ENCODE measurements around the gene DNAAF5.
"Not testable (repeated sequence)": the region's sequence is repeated elsewhere in the genome, so short reads cannot be mapped to it uniquely, and the experiment has no call there.

DNAAF5 gene

GRCh38 chr7:730501-731439 is 4.3 kb downstream of the DNAAF5 start:
- DNase-seq, result no peak

- DNase-seq, result no peak
Observed at GRCh38 chr7:731440-732085, 5.1 kb downstream of the DNAAF5 start.

- no peak for DNase-seq
Observed at GRCh38 chr7:732094-732541, 5.6 kb downstream of the DNAAF5 start.

GRCh38 chr7:732556-732955 is 6.1 kb downstream of the DNAAF5 start:
- no peak for DNase-seq

GRCh38 chr7:734214-734613 is 7.7 kb downstream of the DNAAF5 start:
- no peak for DNase-seq

DNA sequence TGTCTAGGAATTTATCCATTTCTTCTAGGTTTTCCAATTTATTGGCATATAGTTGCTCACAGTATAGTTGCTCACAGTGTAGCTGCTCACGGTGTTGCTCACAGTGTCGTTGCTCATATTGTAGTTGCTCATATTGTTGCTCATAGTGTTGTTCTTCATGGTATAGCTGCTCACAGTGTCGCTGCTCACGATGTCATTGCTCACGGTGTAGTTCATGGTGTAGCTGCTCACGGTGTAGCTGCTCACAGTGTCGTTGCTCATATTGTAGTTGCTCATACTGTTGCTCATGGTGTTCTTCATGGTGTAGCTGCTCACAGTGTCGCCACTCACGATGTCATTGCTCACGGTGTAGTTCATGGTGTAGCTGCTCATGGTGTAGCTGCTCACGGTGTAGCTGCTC is 8.3 kb downstream of the DNAAF5 start:
- DNase-seq, result no peak

- DNase-seq, result no peak
Observed at GRCh38 chr7:738241-738640, 11.7 kb downstream of the DNAAF5 start.

- no peak for DNase-seq
Observed at GRCh38 chr7:738723-739454, 12.4 kb downstream of the DNAAF5 start.

GRCh38 chr7:739455-739982 is 13.0 kb downstream of the DNAAF5 start:
- DNase-seq, result no peak

DNA sequence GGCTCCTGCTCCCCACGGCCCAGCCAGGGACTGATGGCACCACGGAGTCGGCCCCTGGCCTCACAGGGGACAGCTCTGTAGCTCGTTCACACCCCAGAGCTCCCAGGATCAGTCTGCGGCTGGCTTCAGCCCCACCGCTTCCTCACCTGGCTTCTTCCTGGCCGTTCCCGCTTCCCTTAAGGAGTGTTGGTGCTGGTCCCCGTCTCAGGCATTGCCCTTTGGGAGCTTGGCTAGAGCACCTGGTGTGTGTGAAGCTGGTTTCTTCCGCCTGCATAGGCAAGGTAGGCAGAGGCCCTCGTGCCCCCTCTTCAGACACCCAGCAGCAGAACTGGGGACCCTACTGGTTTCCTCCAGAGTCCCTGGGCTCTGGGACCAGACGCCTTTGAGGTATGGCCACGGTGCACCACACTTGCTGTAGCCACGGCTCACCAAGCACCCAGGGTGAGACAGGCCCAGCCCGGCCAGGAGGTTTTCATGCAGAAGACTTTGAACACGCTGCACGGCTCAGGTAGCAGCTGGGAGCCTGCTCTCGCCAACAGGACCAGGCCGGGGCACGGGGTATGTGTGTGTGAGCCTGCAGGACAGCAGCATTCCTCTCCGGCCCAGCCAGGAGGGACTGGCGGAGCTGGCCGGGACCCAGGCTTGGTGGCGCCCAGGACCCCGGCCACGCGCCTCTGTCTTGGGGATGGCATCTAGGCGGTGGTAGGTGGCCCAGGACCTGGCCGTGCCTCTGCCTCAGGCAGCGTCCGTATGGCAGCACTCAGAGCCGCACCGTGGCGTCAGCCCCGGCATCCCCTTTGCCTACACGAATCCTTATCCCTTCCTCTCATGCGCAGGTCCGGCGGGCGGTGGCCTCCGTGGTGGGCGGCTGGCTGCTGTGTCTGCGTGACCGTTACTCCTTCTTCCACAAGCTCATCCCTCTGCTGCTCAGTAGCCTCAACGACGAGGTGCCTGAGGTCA is 13.8 kb downstream of the DNAAF5 start:
- DNase-seq, result no peak

- DNase-seq, result no peak
Observed at GRCh38 chr7:741191-741671, 14.7 kb downstream of the DNAAF5 start.

DNA sequence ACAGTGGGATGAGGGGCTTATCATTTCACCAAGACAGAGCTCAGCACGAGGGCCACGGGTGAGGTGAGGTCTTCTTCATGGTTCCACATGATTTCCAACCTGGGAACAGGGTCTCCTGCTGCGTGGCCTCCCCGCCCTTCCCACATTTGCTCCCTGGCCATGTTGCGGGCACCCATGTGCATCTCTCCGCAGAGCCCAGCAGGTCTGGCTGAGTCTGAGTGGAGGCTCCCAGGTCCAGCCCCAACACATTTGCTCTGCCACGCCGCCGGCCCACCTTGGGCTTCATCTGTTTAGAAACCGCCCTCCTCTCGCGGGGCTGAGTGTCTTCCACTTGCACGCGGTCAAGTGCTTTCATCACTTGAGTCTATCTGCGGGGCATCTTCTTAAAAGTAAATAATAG is 15.4 kb downstream of the DNAAF5 start:
- DNase-seq, result no peak

GRCh38 chr7:742791-743190 is 16.3 kb downstream of the DNAAF5 start:
- DNase-seq, result no peak

DNA sequence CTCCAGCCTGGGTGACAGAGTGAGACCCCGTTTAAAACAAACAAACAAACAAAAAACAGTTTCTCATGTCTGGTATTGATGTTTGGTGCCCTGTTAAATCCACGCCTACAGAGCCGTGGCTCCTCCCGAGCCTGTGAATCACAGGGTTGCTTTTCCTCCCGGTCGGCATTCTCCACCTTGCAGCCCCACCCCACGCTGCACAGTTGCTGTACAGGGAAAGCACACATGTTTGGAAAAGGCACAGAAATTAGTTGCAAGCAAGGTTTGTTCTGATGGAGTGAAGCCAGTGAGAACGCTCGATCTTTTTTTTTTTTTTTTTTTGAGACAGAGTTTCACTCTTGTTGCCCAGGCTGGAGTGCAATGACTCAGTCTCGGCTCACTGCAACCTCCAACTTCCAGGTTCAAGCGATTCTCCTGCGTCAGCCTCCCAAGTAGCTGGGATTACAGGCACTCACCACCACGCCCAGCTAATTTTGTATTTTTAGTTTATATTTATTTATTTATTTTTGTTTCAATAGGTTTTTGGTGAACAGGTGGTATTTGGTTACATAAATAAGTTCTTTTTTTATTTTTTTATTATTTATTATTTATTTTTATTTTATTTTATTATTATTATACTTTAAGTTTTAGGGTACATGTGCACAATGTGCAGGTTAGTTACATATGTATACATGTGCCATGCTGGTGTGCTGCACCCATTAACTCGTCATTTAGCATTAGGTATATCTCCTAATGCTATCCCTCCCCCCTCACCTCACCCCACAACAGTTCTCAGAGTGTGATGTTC is 17.0 kb downstream of the DNAAF5 start:
- DNase-seq, result not testable (repeated sequence)

- not testable (repeated sequence) for DNase-seq
Observed at GRCh38 chr7:744128-744520, 17.6 kb downstream of the DNAAF5 start.

- no peak for DNase-seq
Observed at GRCh38 chr7:744854-745430, 18.4 kb downstream of the DNAAF5 start.

DNA sequence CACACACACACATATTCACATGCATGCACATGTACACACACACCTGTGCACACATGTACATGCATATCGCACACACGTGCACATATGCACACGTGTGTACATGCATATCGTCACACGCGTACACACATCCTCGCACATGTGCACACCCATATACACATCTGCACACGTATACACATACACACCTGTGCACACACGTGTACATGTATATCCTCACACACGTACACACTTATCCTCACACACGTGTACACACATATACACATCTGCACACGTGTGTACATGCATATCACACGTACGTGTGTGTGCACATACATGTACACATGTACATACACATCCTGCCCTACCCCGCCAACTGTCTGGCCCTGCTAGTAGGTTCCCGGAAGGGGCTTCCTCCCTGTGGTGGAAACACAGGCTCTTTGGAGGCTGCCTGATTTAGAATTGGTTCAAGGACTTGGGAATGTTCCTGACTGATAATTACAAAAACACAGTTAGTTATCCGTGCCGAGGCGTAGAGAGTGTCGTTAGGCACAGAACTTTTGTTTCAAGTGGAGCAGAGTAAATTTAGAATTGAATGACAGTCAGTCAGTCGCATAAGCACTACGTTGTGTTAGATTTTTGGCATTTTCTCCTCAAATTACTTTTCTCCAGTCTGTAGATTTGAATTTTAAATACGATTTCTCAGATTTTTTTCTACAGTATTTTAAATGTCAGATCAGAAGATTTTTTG is 19.1 kb downstream of the DNAAF5 start:
- no peak for DNase-seq

- no peak for DNase-seq
Observed at GRCh38 chr7:746155-747061, 19.9 kb downstream of the DNAAF5 start.

DNA sequence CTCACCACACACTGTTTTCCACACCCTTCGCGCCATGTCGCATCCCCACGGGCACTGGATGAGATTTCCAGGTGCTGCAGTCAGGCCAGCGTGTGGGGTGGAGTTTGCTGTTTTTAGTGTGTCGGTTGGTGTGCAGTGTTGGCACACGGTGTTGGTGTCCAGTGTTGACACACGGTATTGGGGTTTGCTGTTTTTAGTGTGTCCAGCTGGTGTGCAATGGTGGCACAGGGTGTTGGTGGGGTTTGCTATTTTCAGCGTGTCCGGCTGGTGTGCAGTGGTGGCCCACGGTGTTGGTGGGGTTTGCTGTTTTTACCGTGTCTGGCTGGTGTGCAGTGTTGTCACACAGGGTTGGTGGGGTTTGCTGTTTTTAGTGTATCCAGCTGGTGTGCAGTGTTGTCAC is 20.7 kb downstream of the DNAAF5 start:
- DNase-seq, result no peak

All from inflammatory macrophage treated with lipopolysaccharide for 4 hours (primary cell).